ENCODE measurements around the gene TRIM50.

DNA sequence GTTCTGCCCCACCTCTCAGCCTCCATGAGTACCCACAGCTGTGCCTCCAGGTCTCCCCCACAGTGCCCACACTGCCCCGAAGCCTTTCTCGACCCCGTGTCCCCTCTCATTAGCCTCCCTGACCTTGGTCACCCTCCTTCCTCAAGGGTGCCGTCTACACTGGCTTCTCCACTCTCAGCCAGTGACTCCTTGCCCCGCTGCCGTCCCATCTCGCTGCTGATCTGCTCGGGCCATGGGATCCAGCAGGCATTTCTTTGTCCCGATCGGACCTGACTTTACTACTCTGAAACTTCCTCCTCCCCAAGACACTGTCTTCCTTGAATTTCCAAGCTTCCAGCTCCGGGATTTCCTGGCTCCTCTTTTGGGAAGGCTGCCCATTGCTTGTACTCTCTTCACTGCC lies 31.4 kb upstream of the TRIM50 start:
- TF ChIP-seq CTCF (IDR thresholded peaks at IDR 0.05; ENCODE audit: low read depth, low read length, poor library complexity, severe bottlenecking) (no peak), EZH2phosphoT487 (IDR thresholded peaks at IDR 0.05; ENCODE audit: borderline replicate concordance, low read length) (no peak)
